Loucy (cell line): Measurements from ENCODE around the gene RHEB.

ENCODE experiments used
- H2AFZ ChIP-seq: fragments of 200-600 bp; sonication (generic); 2 replicates; pipeline ENCODE4 v1.6.0; 2016; ENCODE audit warnings: antibody characterized with exemption, mild to moderate bottlenecking, low read length, moderate library complexity
- H3F3A ChIP-seq: fragments of 200-600 bp; 2 replicates; pipeline ENCODE4 v1.6.0; 2016; ENCODE audit warnings: antibody characterized with exemption, low read depth, mild to moderate bottlenecking
- H3K27me3 ChIP-seq: fragments of 200-600 bp; sonication (generic); 2 replicates; pipeline ENCODE4 v1.6.1; 2014; ENCODE audit warnings: low read length, mild to moderate bottlenecking; ENCODE audit not compliant: insufficient read depth, poor library complexity, severe bottlenecking
- H3K36me3 ChIP-seq: fragments of 200-600 bp; sonication (generic); 2 replicates; pipeline ENCODE4 v1.6.1; 2016; ENCODE audit warnings: low read length; ENCODE audit not compliant: insufficient read depth
- H3K4me1 ChIP-seq: fragments of 200-600 bp; sonication (generic); 2 replicates; pipeline ENCODE4 v1.5.1; 2014; ENCODE audit warnings: low read length, mild to moderate bottlenecking; ENCODE audit not compliant: insufficient read depth, poor library complexity, severe bottlenecking
- H3K4me2 ChIP-seq: fragments of 200-600 bp; sonication (generic); 2 replicates; pipeline ENCODE4 v1.6.0; 2014; ENCODE audit warnings: antibody characterized with exemption, low read length, low read depth, mild to moderate bottlenecking; ENCODE audit not compliant: poor library complexity, severe bottlenecking
- H3K4me3 ChIP-seq: fragments of 200-600 bp; sonication (generic); 2 replicates; pipeline ENCODE4 v1.5.1; 2014; ENCODE audit warnings: low read length, mild to moderate bottlenecking, mixed read lengths; ENCODE audit not compliant: poor library complexity, severe bottlenecking
- H3K79me2 ChIP-seq: fragments of 200-600 bp; sonication (generic); 2 replicates; pipeline ENCODE4 v1.6.1; 2014; ENCODE audit warnings: low read length; ENCODE audit not compliant: insufficient read depth
- H3K9ac ChIP-seq: fragments of 200-600 bp; sonication (generic); 2 replicates; pipeline ENCODE4 v1.6.0; 2014; ENCODE audit warnings: mild to moderate bottlenecking, low read depth, low read length, moderate library complexity; ENCODE audit not compliant: poor library complexity, severe bottlenecking
- H3K9me2 ChIP-seq: fragments of 200-600 bp; sonication (generic); replicated peaks from 2 replicates; pipeline ENCODE4 v1.6.1; 2016; ENCODE audit warnings: low read depth, low read length, mixed read lengths
- H3K9me3 ChIP-seq: fragments of 200-600 bp; sonication (generic); 2 replicates; pipeline ENCODE4 v1.6.1; 2014; ENCODE audit warnings: mild to moderate bottlenecking, antibody characterized with exemption, low read length, low read depth; ENCODE audit not compliant: insufficient read depth
- H4K20me1 ChIP-seq: fragments of 200-600 bp; sonication (generic); 2 replicates; pipeline ENCODE4 v1.6.0; 2014; ENCODE audit warnings: antibody characterized with exemption, low read length, mild to moderate bottlenecking; ENCODE audit not compliant: insufficient read depth, poor library complexity, severe bottlenecking
- EZH2phosphoT487 ChIP-seq: fragments of 200-600 bp; IDR thresholded peaks from 2 replicates; pipeline ENCODE4 v1.6.1; 2018; ENCODE audit warnings: antibody characterized with exemption, mild to moderate bottlenecking, moderate library complexity, borderline replicate concordance
- TF ChIP-seq, protein P1 (sequence below): fragments of 200-600 bp; sonication (generic); conservative IDR thresholded peaks from 2 replicates; pipeline ENCODE4 v1.5.1; 2014; ENCODE audit warnings: mild to moderate bottlenecking, antibody characterized with exemption, low read length

Gene RHEB

DNA sequence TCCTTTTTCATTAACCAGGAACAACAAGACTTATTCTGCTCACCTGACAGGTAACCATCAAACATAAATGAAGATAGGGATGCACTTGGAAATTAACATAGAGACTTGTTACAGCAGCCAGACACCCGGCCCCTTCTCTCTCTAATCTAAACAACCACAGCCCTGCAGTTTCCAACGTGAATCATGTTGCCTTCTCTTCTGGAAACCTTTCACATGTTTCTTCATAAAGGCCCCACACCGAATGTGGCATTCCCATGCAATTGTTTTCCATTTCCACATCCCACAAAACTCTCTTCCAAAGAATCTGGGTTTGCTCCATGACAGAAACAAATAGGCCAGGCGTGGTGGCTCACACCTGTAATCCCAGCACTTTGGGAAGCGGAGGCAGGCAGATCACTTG lies 94.9 kb downstream of the RHEB start:
- Histone ChIP-seq H3K27me3 (no peaks in the 10 kb centered on the region), H3F3A (no peaks in the 10 kb centered on the region), H3K9ac (no peak overlapping the region), H2AFZ (no peak overlapping the region), H4K20me1 (no peaks in the 10 kb centered on the region), H3K4me2 (no peak overlapping the region), H3K79me2 (no peaks in the 10 kb centered on the region), H3K9me3 (no peaks in the 10 kb centered on the region), H3K4me3 (no peak overlapping the region), H3K9me2 (no peaks in the 10 kb centered on the region), H3K36me3 (no peaks in the 10 kb centered on the region), H3K4me1 (peaks cover 18% of the 10 kb centered on the region)
- TF ChIP-seq EZH2phosphoT487, result no peak

DNA sequence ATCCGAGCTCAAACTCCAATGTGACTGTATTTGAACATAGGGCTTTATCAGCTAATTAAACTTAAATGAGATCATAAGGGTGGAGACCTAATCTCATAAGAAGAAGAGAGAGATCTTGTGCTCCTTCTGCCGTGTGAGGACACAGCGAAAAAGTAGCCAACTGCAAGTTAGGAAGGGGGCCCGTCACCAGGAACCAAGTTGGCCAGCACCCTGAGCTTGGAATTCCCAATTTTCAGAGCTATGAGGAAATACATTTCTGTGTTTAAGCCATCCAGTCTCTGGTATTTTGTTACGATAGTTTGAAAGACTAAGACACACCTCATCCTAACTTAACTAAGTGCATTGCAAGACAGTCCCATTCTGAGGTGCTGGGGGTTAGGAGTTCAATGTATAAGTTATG lies 95.8 kb downstream of the RHEB start:
- TF ChIP-seq EZH2phosphoT487, result no peak
- TF ChIP-seq, protein P1, sequence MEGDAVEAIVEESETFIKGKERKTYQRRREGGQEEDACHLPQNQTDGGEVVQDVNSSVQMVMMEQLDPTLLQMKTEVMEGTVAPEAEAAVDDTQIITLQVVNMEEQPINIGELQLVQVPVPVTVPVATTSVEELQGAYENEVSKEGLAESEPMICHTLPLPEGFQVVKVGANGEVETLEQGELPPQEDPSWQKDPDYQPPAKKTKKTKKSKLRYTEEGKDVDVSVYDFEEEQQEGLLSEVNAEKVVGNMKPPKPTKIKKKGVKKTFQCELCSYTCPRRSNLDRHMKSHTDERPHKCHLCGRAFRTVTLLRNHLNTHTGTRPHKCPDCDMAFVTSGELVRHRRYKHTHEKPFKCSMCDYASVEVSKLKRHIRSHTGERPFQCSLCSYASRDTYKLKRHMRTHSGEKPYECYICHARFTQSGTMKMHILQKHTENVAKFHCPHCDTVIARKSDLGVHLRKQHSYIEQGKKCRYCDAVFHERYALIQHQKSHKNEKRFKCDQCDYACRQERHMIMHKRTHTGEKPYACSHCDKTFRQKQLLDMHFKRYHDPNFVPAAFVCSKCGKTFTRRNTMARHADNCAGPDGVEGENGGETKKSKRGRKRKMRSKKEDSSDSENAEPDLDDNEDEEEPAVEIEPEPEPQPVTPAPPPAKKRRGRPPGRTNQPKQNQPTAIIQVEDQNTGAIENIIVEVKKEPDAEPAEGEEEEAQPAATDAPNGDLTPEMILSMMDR, result no peak
- Histone ChIP-seq H3K4me1 (peaks cover 10% of the 10 kb centered on the region), H3K4me2 (no peak overlapping the region)

DNA sequence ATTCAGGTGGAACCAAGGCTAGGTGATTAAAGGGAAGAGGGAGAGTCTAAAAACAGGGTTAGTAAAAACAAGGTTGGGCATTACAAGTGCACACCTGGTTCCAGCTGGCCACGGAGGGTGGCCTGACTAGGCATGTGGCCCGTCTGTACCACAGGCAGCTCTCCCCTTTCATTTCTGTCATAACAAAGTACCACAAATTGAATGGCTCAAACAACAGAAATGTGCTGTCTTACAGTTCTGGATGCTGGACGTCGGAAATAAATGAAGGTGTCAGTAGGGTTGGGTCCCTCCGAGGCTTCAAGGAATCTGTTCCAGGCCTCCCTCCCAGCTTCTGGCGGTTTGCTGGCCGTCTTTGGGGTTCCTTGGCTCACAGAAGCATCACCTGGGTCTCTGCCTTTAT lies 96.5 kb downstream of the RHEB start:
- no peak overlapping the region for H3K4me3 ChIP-seq
- H3K9me3 ChIP-seq, result no peaks in the 10 kb centered on the region
- H3K79me2 ChIP-seq, result no peaks in the 10 kb centered on the region
- no peak overlapping the region for H3K9ac ChIP-seq
- no peaks in the 10 kb centered on the region for H3K36me3 ChIP-seq
- H3F3A ChIP-seq, result no peaks in the 10 kb centered on the region
- TF ChIP-seq EZH2phosphoT487, result no peak
- H3K4me2 ChIP-seq, result no peak overlapping the region
- peaks cover 3% of the 10 kb centered on the region for H3K4me1 ChIP-seq
- H3K9me2 ChIP-seq, result no peaks in the 10 kb centered on the region
- H4K20me1 ChIP-seq, result no peaks in the 10 kb centered on the region
- no peaks in the 10 kb centered on the region for H3K27me3 ChIP-seq
- H2AFZ ChIP-seq, result no peak overlapping the region

More for the DNA sequence above, 95.8 kb downstream of the RHEB start:
- H3K36me3 ChIP-seq, result no peaks in the 10 kb centered on the region
- no peak overlapping the region for H2AFZ ChIP-seq
- H3K9me3 ChIP-seq, result no peaks in the 10 kb centered on the region
- no peak overlapping the region for H3K9ac ChIP-seq
- H3F3A ChIP-seq, result no peaks in the 10 kb centered on the region
- no peaks in the 10 kb centered on the region for H4K20me1 ChIP-seq
- H3K79me2 ChIP-seq, result no peaks in the 10 kb centered on the region
- H3K27me3 ChIP-seq, result no peaks in the 10 kb centered on the region
- H3K9me2 ChIP-seq, result no peaks in the 10 kb centered on the region
- no peak overlapping the region for H3K4me3 ChIP-seq

DNA sequence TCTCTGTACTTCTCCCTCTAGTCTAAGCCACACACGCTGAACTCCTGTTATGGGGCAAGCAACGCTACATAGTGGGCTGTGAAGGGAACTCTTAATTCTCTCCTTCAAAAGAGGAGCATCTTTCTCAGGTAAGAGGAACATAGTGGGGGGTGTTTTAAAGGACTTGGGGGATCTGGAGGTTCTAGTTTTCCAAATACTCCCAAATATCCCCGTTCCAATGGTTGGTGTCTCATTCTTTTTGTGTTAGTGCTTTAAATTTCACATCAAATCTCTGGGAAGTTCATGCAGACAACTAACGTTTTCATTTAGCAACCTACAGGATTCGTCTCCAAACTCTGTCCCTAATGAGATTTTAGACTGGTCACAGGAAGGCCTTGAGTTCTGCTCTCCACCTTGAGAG lies 97.5 kb downstream of the RHEB start:
- no peaks in the 10 kb centered on the region for H3K9me3 ChIP-seq
- H3K9ac ChIP-seq, result no peak overlapping the region
- H3K4me1 ChIP-seq, result no peaks in the 10 kb centered on the region
- no peaks in the 10 kb centered on the region for H3K79me2 ChIP-seq
- no peak overlapping the region for H3K4me2 ChIP-seq
- H3K4me3 ChIP-seq, result no peak overlapping the region
- TF ChIP-seq, protein P1, result no peak
- TF ChIP-seq EZH2phosphoT487, result no peak
- no peaks in the 10 kb centered on the region for H3F3A ChIP-seq
- H3K9me2 ChIP-seq, result no peaks in the 10 kb centered on the region
- no peak overlapping the region for H2AFZ ChIP-seq
- H4K20me1 ChIP-seq, result no peaks in the 10 kb centered on the region
- no peaks in the 10 kb centered on the region for H3K27me3 ChIP-seq
- no peaks in the 10 kb centered on the region for H3K36me3 ChIP-seq
